VCaP (cell line): ENCODE measurements around the gene CLDN18.

Source experiments
- H3K27ac ChIP-seq: fragments of 450-650 bp; 2 replicates; pipeline ENCODE4 v1.5.1; 2017
- TF ChIP-seq, protein P1 (sequence below): fragments of 450-650 bp; conservative IDR thresholded peaks from 2 replicates; pipeline ENCODE4 v1.5.1; 2017; ENCODE audit warnings: mild to moderate bottlenecking, moderate library complexity

Gene CLDN18

DNA sequence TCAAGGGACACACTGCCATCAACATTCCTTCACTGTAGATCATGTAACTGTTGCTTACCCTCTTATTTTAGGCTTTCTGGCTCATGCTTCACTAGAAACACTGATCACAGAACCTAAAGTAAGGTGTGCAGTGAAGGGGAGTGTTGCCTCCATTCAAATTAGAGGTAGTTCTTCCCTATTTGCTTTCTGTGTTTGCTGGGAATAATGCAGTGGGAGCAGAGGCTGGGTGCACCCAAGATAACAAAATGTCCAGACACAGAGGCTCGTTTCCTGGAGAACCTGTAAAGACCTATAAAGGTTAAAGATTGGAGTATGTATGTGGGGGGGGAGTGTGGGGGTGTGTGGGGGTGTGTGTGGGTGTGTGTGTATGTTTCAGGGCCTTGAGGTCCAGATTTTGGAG is 2.1 kb upstream of the CLDN18 start:
- H3K27ac ChIP-seq = no peak overlapping the region
- TF ChIP-seq, protein P1, sequence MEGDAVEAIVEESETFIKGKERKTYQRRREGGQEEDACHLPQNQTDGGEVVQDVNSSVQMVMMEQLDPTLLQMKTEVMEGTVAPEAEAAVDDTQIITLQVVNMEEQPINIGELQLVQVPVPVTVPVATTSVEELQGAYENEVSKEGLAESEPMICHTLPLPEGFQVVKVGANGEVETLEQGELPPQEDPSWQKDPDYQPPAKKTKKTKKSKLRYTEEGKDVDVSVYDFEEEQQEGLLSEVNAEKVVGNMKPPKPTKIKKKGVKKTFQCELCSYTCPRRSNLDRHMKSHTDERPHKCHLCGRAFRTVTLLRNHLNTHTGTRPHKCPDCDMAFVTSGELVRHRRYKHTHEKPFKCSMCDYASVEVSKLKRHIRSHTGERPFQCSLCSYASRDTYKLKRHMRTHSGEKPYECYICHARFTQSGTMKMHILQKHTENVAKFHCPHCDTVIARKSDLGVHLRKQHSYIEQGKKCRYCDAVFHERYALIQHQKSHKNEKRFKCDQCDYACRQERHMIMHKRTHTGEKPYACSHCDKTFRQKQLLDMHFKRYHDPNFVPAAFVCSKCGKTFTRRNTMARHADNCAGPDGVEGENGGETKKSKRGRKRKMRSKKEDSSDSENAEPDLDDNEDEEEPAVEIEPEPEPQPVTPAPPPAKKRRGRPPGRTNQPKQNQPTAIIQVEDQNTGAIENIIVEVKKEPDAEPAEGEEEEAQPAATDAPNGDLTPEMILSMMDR = no peak

DNA sequence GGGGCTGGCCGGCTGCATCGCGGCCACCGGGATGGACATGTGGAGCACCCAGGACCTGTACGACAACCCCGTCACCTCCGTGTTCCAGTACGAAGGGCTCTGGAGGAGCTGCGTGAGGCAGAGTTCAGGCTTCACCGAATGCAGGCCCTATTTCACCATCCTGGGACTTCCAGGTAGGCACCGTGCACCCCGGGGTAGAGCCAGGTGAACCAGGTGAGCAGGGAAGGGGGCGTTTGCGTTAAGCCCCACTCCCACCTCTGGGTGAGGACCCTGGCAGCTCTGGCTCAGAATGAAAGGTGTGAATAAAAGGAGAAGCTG is 267 bp downstream of the CLDN18 start:
- H3K27ac ChIP-seq = no peak overlapping the region

DNA sequence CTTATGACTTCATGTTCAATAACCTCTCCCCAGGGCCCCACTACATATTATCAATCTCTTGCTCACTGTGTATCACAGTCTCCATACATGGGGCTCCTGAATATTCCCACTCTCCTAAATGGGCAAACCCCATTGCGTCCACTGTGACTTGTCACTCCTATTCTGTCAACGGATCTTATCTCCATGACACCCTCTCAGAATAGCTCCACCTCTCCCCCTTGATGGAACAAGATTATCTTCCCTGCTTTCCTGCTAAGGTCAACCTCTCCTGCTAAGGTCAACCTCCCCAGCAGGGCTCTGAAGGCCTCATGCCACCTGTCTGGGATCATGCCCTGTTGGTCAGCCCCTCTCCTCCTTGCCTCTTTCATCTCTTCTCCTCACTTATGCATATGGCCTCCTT is 1.8 kb downstream of the CLDN18 start:
- no peak overlapping the region for H3K27ac ChIP-seq
- TF ChIP-seq, protein P1 = no peak

More for the DNA sequence above, 267 bp downstream of the CLDN18 start:
- TF ChIP-seq, protein P1 = no peak

DNA sequence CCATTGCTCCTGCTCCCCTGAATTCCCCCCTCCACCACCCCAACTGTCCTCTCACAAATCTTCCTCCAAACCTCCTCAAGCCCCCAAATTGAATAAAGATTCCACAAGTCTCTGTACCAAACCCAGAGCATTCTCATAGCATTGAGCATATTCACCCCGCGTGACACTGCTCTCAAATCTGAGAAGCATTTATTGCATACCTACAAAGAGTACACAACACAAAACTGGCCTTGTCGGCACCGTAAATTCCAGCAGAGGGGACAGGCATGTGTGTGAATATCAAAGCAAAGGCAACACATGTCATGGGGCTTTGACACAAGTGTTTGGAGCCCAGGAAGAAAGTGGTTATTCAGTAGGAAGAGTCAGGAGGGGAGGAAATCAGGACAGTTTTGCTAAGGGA is 2.6 kb downstream of the CLDN18 start:
- TF ChIP-seq, protein P1 = no peak
- H3K27ac ChIP-seq = no peak overlapping the region

DNA sequence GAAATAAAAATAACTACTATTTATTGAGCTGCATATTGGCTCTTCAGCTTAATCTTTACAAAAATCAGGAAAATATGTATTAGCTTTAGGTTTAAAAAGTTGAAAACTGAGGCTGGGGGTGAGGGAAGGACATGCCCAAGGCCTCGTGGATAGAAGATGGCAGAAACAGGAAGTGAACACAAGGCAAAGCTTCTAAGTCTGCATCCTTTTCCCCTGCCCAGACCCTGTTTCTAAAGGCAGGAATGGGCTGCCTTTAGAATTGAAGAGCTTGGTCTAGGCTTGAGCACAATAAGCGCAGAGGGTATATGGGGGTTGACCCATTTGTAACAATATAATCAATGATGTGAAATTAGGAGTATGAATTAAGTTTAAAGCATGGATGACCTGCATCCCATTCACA is 6.1 kb downstream of the CLDN18 start:
- TF ChIP-seq, protein P1 = no peak
- no peak overlapping the region for H3K27ac ChIP-seq

DNA sequence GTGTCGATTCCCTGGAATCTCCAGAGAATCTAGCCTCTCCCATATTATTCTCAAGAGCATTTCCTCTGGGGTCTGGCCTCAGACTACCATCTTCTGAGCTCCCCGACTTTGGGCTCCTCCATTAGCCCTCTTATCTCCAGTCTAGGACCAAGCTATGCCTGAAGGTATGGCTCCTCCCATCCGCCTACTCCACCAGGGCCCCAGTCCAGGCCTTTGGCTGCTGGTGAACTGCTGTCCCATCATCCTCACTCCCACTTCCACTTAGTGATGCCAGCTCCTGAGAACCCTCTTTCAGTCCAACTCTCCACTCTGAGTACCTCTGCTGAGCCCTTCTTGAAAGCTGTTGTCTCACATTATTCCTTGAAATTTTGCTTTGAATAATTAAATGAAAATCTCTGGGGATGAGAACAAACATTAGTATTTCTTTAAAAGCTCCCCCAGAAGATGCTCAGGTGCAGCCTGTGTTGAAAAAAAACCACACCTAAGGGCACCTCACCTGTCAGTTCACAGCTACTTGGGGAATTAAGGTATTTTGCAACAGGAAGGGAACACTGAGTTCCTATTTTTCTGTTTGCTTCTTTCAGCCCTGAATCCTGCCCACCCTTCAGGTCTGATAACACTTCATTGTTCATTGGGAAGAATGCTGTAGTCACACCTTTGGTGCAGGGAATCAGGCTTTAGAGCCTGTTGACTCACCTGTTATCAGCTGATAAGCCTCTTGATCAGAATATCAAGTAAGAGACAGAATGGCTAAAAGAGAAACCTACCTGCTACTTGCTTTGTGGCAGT is 9.5 kb downstream of the CLDN18 start:
- TF ChIP-seq, protein P1 = no peak
- H3K27ac ChIP-seq = no peak overlapping the region

DNA sequence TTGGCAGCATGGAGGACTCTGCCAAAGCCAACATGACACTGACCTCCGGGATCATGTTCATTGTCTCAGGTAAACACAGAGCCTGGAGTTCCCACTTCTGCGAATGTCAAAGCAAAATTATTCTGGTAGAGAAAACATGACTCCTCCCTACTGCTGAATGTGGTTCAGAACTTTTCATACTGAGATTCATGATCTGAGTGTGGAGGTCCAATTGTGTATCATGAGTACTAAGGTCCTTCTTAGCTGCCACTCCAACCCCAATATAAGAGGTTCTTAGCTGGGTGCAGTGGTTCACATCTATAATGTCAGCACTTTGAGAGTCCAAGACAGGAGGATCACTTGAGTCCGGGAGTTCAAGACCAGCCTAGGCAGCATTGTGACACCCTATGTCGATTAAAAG is 13.8 kb downstream of the CLDN18 start:
- TF ChIP-seq, protein P1 = no peak
- no peak overlapping the region for H3K27ac ChIP-seq
